Glomerular endothelial cell (primary cell): ENCODE measurements around the gene MYH7. TPM values are rescaled to one million over a fixed set of nuclear protein-coding genes. Genes with fewer than 3 reads are reported as not detected.

Source experiments
- DNase-seq: peaks from one replicate; pipeline ENCODE4 v3.0.0-alpha.2; 2011; ENCODE audit warnings: low read depth, low spot score; ENCODE audit errors: extremely low read depth
- total RNA-seq: library from RNA; depleted of rRNA; stranded (reverse); fragments of >200 nt; gene quantifications from 2 replicates; pipeline ENCODE4 v1.2.3, GENCODE V29; 2015

MYH7 gene
- total RNA-seq, 1 donor from 2014 or later: not detected

DNA sequence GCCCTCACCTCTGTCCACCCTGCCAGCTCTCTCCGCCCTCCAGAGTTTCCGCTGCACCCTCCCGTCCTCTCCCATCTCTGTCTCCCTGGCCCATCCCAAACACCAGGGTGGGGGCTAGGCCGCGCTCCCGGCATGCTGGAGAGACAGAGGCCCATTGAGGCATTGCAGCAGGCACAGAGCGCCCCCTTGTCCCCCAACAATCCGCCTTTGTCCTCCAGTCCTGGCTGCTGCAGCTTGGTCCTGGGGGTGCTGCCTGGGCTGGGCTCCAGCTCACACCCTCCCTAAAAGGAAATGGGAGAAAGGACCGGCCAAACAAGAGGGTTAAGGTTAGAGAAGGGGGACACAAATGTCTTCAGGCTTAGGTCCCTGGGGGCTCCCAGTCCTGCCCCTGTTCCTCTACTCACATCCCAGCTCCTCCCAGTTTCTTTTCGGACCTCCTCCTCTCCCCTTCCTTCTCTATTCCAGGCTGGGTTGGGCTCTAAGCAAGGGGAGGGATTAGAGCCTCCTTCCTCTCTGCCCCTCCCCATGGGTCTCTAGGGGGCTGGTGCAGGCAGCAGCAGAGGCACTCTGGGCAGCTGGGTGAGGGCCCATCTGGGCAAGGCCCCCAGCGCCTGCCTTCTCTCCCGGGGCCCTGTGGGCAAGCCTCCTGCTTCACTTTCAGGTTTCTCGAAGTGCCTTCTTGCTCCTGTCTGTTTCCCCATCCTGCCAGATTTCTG lies 58.8 kb downstream of the MYH7 start, which contains the start of gene CMTM5:
TSS of gene CMTM5 (plus strand) at position 565 of the 716 bp plus-strand sequence. CDS start 206 bp downstream, outside the sequence.
- no peak for DNase-seq

DNA sequence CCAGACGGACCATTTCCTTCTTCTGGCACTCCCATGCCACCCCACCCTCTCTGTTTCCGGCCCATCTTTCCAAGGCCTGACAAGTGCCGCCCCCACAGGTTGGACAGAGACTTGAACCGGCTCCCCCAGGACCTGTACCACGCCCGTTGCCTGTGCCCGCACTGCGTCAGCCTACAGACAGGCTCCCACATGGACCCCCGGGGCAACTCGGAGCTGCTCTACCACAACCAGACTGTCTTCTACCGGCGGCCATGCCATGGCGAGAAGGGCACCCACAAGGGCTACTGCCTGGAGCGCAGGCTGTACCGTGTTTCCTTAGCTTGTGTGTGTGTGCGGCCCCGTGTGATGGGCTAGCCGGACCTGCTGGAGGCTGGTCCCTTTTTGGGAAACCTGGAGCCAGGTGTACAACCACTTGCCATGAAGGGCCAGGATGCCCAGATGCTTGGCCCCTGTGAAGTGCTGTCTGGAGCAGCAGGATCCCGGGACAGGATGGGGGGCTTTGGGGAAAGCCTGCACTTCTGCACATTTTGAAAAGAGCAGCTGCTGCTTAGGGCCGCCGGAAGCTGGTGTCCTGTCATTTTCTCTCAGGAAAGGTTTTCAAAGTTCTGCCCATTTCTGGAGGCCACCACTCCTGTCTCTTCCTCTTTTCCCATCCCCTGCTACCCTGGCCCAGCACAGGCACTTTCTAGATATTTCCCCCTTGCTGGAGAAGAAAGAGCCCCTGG lies 59.8 kb downstream of the MYH7 start:
- DNase-seq: no peak

DNA sequence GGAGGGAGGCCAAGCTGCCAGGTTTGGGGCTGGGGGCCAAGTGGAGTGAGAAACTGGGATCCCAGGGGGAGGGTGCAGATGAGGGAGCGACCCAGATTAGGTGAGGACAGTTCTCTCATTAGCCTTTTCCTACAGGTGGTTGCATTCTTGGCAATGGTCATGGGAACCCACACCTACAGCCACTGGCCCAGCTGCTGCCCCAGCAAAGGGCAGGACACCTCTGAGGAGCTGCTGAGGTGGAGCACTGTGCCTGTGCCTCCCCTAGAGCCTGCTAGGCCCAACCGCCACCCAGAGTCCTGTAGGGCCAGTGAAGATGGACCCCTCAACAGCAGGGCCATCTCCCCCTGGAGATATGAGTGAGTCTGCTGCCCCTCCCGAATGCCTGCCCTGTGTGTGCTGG lies 62.4 kb downstream of the MYH7 start:
- DNase-seq: no peak

DNA sequence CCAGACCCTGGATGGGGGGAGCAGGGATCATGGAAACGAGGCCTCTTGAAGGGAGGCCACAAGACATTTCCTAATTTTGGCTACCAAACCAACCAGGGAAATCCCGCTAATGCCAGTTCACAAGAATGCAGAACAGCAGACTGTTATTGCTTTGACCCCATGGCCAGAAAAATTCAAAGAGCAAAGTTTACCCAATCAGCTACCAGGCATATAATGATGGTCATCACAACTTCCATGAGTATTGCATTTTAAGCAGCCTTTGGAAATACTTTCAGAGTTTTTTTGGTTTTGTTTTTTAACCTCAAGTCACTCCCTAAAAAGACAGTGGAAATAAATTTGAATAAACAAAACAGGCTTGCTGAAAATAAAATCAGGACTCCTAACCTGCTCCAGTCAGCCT lies 63.0 kb downstream of the MYH7 start, which contains the start of gene IL25:
TSS of gene IL25 (plus strand) at position 301 of the 400 bp plus-strand sequence.
- DNase-seq: no peak

DNA sequence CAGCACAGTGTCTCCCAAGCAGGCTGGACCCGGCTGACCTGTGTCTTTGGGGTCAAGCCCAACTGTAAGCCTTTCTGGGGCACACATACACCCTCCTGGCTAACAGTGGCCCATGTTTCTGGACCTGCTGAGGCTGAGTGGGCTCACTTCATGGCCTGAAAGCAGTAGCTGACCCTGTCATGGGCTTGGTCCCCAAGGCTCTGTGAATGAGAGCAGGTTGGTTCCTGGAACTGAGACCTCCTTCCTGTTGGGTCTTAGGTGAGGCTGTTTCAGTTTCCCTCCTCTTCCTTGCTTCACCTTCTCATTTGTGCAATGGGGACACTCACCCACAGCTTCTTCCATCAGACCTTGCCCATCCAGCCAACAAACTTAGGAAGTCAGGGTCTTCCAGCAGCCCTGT lies 63.6 kb downstream of the MYH7 start:
- no peak for DNase-seq

DNA sequence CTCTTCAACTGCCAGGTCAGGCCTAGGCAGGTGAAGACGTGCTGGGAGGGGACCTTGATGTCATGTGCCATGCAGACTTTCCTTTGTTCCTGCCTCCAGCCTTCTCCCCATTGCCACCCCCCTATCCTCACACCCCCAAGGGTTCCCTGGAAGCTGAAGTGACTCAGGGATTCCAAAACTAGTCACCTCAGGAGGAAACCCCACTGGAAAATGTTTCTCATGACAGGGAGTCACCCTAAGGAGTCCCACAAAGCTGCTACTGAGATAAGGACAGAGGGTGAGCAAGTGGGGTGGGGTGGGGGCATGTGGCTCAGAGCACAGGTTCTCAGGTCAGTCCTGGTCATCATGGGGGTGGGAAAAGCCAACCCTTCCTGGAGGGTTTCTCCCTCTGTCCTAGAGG lies 65.2 kb downstream of the MYH7 start:
- DNase-seq: no peak

DNA sequence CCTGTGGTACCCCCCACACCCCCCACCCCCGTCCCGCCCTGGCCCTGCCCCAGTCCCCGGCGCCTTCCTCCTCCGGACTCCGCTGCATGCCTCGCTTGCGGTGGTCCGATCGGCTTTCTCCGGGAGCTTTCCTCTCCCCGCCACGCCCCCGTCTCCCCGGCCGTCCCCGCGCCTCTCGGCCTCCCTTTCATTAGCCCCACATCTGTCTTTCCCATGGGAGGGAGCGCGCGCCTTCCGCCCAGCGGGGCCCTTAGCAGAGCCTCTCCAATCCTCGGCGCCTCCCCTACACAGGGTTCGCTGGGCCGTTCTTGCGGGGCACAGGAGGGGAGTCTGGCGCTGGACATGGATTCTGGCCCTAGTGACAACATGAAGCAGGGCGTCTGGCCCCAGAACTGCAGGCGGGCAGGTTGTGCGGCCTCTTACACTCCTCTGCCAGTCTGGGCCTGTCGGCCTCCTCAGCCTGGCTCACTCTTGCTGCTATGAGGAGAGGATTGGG lies 69.0 kb downstream of the MYH7 start:
- no peak for DNase-seq

DNA sequence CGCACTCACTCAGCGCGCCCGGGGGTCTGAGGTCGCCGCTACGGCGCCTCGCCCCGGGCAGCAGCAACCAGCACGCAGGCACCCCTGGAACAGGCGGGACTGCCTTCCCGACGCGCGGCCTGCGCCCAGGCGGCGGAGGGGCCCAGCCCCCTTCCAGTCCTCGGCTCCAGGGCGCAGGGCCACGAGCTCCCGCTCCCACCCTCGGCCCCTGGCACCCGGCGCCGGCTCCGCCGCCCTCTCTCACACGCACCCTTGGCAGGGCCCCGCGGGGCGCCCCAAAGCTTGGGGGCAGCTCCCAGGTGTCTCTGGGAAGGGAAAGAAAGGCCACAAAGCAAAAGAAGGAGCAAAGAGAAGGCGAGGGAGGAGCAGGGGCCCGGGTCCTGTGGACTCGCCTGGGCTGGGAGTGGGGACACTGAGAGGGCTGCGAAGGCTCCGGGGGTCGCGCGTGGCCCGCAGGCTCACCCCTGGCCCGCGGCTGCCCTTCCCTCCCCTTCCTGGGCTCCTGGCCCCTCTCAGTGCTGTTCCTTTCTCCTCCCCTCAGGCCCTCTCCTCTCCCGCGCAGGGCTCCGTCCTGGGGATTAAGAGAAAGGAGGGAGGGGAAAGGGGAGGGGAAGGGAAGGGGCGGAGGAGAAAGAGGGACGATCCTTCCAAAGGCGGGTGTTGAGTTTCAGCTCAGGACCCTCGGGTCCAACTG lies 69.6 kb downstream of the MYH7 start:
- DNase-seq: no peak

DNA sequence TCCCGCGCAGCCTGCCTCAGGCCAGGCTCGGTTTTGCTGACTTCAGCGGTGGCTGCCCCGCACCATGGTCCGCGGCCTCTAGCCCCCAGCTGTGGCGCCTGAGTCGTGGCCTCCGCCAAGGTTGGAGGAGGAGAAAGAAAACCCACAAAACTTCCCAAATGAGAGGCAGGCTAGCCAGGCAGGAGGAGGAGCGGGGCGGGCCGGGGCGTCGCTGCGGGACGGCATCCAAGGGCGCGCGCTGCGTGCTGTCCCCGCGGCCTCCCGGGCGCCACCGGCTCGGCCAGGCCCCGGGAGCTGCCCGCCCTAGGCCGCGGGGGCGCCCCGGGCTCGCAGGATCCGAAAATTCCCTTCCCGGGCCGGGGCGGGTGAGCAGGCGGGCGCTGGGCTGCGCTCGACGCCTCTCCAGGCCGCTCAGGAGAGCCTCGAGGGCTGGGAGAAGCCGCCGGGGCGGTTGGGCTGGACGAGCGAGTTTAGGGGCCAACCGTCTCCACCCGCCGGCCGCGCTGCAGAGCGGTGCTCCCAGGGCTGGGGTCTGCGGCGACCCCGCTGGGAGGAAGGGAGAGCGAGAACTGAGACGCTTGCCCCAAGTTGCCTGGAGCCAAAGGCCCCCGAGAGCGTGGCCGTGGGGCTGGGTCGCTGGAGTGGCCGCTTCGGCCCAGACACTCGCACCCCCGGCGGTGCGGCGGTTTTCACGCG lies 70.3 kb downstream of the MYH7 start, which contains the start of gene EFS:
TSS of gene EFS (minus strand) at position 137 of the 696 bp plus-strand sequence. CDS start 147 bp downstream, outside the sequence.
- no peak for DNase-seq

DNA sequence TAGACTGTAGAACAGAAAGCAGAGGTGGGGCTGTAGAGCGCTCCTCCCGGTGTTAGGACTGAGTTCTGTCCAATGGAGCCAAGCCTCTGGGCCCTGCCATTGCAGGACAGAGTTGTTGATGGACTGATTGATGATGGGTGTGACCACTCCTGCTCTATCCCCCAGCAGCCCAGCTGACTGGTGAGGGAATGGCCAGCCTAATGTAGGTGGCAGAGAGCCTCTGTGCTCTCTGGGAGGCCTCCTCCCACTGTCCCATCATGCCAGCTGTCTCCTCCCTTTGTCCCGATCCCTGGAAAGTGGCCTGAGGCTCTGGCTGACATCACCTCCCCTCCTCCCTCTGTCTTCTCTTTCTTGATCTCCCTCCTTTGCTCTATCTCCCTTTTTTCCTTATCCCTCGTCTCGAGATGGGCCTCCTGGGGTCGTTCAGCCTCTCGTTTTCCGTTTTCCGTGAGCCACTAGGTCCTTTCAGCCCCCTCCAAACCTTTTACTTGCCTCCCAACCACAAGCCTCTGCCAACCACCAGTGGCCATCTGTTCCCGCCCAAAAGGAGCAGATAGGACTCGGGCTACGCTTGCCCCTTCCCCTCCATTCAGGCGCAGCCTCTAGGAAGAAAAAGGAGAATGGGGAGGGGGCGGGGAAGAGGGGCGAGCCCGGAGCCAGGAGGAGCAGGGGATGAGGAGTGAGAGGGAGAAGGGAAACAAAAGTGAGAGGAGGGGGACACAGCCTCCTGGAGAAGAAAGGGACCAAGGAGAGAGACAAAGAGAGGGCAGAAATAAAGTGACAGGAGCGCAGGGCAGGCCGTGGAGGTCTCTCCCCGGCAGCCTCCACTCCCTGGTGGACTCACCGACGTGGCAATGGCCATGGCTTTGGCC lies 71.1 kb downstream of the MYH7 start:
- no peak for DNase-seq

Other genes with a start within 250 kb of the MYH7 start
- gene RNF212B, start 197.7 kb downstream of the MYH7 start, total RNA-seq: not detected in 2 replicates
- gene HOMEZ, start 149.5 kb downstream of the MYH7 start, total RNA-seq: 13.8 and 14.6 TPM in 2 replicates
- gene PPP1R3E, start 132.8 kb downstream of the MYH7 start, total RNA-seq: 1.3 and 4.7 TPM in 2 replicates
- gene BCL2L2, start 128.8 kb downstream of the MYH7 start, total RNA-seq: 12.6 and 23.5 TPM in 2 replicates
- gene PABPN1, start 114.2 kb downstream of the MYH7 start, total RNA-seq: 60.7 and 79.2 TPM in 2 replicates
- gene SLC22A17, start 82.8 kb downstream of the MYH7 start, total RNA-seq: 1.2 and 7.3 TPM in 2 replicates
- 0.24 and 0.82 TPM in 2 replicates for gene EFS, start 70.5 kb downstream of the MYH7 start, total RNA-seq
- gene IL25, start 62.9 kb downstream of the MYH7 start, total RNA-seq: not detected in 2 replicates
- gene CMTM5, start 58.6 kb downstream of the MYH7 start, total RNA-seq: not detected in 2 replicates
- gene MYH6, start 27.4 kb downstream of the MYH7 start, total RNA-seq: not detected in 2 replicates
- gene NGDN, start 34.0 kb upstream of the MYH7 start, total RNA-seq: 24.6 and 26.5 TPM in 2 replicates
- gene ZFHX2, start 116.1 kb upstream of the MYH7 start, total RNA-seq: 0.93 and 1.8 TPM in 2 replicates
- gene THTPA, start 120.6 kb upstream of the MYH7 start, total RNA-seq: 3.3 and 9.2 TPM in 2 replicates
- 36.8 and 38.9 TPM in 2 replicates for gene AP1G2, start 132.1 kb upstream of the MYH7 start, total RNA-seq
- 0.53 TPM in 1 of 2 replicates, not detected in the other for gene JPH4, start 143.1 kb upstream of the MYH7 start, total RNA-seq
- not detected in 2 replicates for gene DHRS2, start 200.7 kb upstream of the MYH7 start, total RNA-seq